C4-2B (cell line): ENCODE data around the gene ZSWIM4.

ENCODE experiments used
- H3K27ac ChIP-seq: fragments of 450-650 bp; 2 replicates; pipeline ENCODE4 v1.5.1; 2017
- CTCF ChIP-seq: fragments of 450-650 bp; conservative IDR thresholded peaks from 2 replicates; pipeline ENCODE4 v1.5.1; 2017; ENCODE audit warnings: mild to moderate bottlenecking
- ZFX ChIP-seq: fragments of 450-650 bp; IDR thresholded peaks from 2 replicates; pipeline ENCODE4 v1.6.1; 2017

The ZSWIM4 gene

GRCh38 chr19:13823901-13824300, 28.7 kb downstream of the ZSWIM4 start:
- no peak overlapping the region for H3K27ac ChIP-seq
- no peak for TF ChIP-seq CTCF
- TF ChIP-seq ZFX, result no peak

- H3K27ac ChIP-seq, result no peak overlapping the region
- TF ChIP-seq ZFX (no peak), CTCF (no peak)
Measured at GRCh38 chr19:13824703-13825102, 29.5 kb downstream of the ZSWIM4 start.

- H3K27ac ChIP-seq, result no peak overlapping the region
- TF ChIP-seq ZFX, result no peak
Measured at GRCh38 chr19:13825489-13826441, 30.5 kb downstream of the ZSWIM4 start.

- H3K27ac ChIP-seq, result no peak overlapping the region
- TF ChIP-seq ZFX, result no peak
- TF ChIP-seq CTCF, result no peak
Measured at GRCh38 chr19:13826652-13827235, 31.5 kb downstream of the ZSWIM4 start.

- no peak for TF ChIP-seq CTCF
- no peak for TF ChIP-seq ZFX
- no peak overlapping the region for H3K27ac ChIP-seq
Measured at GRCh38 chr19:13827656-13828055, 32.4 kb downstream of the ZSWIM4 start.

GRCh38 chr19:13830114-13830740, 35.0 kb downstream of the ZSWIM4 start:
- TF ChIP-seq CTCF (no peak), ZFX (no peak)
- no peak overlapping the region for H3K27ac ChIP-seq

- TF ChIP-seq CTCF (no peak), ZFX (no peak)
- no peak overlapping the region for H3K27ac ChIP-seq
Measured at GRCh38 chr19:13830741-13831536, 35.7 kb downstream of the ZSWIM4 start.
